GM12892 (cell line): ENCODE data around the gene TM9SF1.

ENCODE experiments used
- POLR2A ChIP-seq: IDR thresholded peaks from 2 replicates; pipeline ENCODE4 v1.6.1; 2011; ENCODE audit warnings: low read depth, low read length, control low read depth
- POLR2AphosphoS5 ChIP-seq: IDR thresholded peaks from 2 replicates; pipeline ENCODE4 v1.6.1; 2011; ENCODE audit warnings: low read depth, low read length, control low read depth
- TAF1 ChIP-seq: IDR thresholded peaks from 2 replicates; pipeline ENCODE4 v1.6.1; 2011; ENCODE audit warnings: low read depth, mild to moderate bottlenecking, control low read depth, low read length, borderline replicate concordance

DNA sequence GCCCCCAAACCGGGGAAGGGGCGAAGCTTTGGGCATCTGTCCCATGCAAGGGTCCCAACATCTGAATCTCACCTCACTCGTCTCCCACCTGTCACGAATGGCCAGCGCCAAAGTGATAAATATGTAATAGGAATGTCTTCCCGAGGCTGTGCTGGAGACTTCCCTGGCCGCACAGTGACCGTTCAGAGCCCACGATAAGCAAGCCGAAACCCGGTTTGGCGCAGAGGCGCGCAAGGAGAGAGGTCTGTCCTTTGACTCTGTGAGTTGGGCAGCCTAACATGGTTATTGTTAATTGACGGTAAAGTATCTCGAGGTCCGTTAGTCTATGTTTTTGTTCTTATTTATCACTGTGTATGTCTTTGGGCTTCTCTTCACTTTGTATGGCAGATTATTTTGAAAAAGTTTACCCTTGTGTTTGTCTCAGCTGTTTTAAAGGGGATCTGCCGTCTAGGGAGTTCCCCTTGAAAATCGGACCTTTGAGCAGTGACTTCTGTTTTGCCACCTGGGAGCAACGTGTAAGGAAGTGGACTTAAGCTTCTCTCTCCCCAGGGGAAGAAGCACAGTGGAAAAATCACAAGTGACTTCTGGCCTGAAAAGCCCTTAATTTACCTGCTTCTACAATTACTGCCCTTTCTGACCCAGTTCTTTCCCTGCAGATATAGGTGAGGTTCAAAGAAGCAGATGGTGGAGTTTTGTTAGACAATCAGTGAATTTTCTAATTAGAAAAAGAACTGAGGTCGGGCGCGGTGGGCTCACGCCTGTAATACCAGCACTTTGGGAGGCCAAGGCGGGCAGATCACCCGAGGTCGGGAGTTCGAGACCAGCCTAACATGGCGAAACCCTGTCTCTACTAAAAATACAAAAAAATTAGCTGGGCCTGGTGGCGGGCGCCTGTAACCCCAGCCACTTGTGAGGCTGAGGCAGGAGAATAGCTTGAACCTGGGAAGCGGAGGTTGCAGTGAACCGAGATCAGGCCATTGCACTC is 1.1 kb upstream of the TM9SF1 start:
- no peak; the same call in 1 of the 2 replicates for TF ChIP-seq POLR2AphosphoS5
- no peak for TF ChIP-seq POLR2A
- no peak for TF ChIP-seq TAF1
